ENCODE results near the gene BIN1. TPM values are rescaled to one million over a fixed set of nuclear protein-coding genes. Genes with fewer than 3 reads are reported as not detected.

BIN1 gene, protein sequence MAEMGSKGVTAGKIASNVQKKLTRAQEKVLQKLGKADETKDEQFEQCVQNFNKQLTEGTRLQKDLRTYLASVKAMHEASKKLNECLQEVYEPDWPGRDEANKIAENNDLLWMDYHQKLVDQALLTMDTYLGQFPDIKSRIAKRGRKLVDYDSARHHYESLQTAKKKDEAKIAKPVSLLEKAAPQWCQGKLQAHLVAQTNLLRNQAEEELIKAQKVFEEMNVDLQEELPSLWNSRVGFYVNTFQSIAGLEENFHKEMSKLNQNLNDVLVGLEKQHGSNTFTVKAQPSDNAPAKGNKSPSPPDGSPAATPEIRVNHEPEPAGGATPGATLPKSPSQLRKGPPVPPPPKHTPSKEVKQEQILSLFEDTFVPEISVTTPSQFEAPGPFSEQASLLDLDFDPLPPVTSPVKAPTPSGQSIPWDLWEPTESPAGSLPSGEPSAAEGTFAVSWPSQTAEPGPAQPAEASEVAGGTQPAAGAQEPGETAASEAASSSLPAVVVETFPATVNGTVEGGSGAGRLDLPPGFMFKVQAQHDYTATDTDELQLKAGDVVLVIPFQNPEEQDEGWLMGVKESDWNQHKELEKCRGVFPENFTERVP
- total RNA-seq (2021; ENCODE audit: unreplicated experiment), result 58.6 TPM
- polyA plus RNA-seq (2012; ENCODE audit: insufficient read length), result 77.0 TPM
- percentile 53 among the genes with signal in this experiment for Bru-seq, nascent RNA
- percentile 57 among the genes with signal in this experiment for BruChase-seq, experiment 1, labeled RNA remaining after a 2-hour chase
- BruChase-seq, experiment 2, labeled RNA remaining after a 6-hour chase, result percentile 59 among the genes with signal in this experiment
- long read RNA-seq, transcript BIN1-209 (15 exons, 2,293 nt), result minor isoform, 7 of 111 reads
- long read RNA-seq, transcript BIN1-204 (13 exons, 2,074 nt), result major isoform, 22 of 111 reads
- long read RNA-seq, partial matches to known transcripts, result 43 of 111 reads
- long read RNA-seq, other reads (novel, unspliced or antisense), result 36 of 111 reads

GRCh38 chr2:127106991-127107621 lies at the start of gene BIN1:
Gene BIN1 (minus strand): TSS chr2:127107154. CDS start chr2:127106943, 211 bp downstream.
- Histone ChIP-seq H3K4me3 (ENCODE audit: low read depth in 2 of 2, low read length in 2 of 2) (peak within 1 kb of the TSS; percentile 61 to 72), H3K9me3 (ENCODE audit: control insufficient read depth, insufficient read depth, low read depth, low read length) (no peaks in the 10 kb centered on the region), H3K27ac (ENCODE audit: low read length) (peak within 1 kb of the TSS; percentile 76), H3K36me3 (ENCODE audit: control insufficient read depth, insufficient read depth, low read length) (peaks cover 2% of the 10 kb centered on the region; the same call in 1 of the 2 replicates), H3K4me1 (ENCODE audit: control insufficient read depth, insufficient read depth, low read length) (peaks cover 22% of the 10 kb centered on the region), H3K27me3 (ENCODE audit: control insufficient read depth, insufficient read depth, low read length) (no peaks in the 10 kb centered on the region; the same call in 1 of the 2 replicates)
- ATAC-seq (peak; percentile 89), DNase-seq (ENCODE audit: low read depth, low spot score) (no peak)
- ChIA-PET POLR2A (interaction anchor here (0.6 kb wide), 1 partner anchor 24 kb away, joined by 5 read pairs; no protein-coding TSS in a partner anchor), CTCF (interaction anchor here (0.6 to 0.9 kb wide), 2 partner anchors 14 to 82 kb away, joined by 3 read pairs; no protein-coding TSS in a partner anchor)
- TF ChIP-seq SIN3A (IDR thresholded peaks at IDR 0.05; ENCODE audit: borderline replicate concordance, insufficient read depth, low read depth, low read length) (0 out of 2 replicates have a peak, but pooled peaks have one; percentile 38), CTCF (IDR thresholded peaks at IDR 0.05) (no peak), TCF7L2 (IDR thresholded peaks at IDR 0.05; ENCODE audit: low read depth, low read length) (peak; percentile 75), POLR2AphosphoS5 (IDR thresholded peaks at IDR 0.05; ENCODE audit: low read depth, low read length) (no peak; the same call in 1 of the 2 replicates)
- TF ChIP-seq, protein P1, sequence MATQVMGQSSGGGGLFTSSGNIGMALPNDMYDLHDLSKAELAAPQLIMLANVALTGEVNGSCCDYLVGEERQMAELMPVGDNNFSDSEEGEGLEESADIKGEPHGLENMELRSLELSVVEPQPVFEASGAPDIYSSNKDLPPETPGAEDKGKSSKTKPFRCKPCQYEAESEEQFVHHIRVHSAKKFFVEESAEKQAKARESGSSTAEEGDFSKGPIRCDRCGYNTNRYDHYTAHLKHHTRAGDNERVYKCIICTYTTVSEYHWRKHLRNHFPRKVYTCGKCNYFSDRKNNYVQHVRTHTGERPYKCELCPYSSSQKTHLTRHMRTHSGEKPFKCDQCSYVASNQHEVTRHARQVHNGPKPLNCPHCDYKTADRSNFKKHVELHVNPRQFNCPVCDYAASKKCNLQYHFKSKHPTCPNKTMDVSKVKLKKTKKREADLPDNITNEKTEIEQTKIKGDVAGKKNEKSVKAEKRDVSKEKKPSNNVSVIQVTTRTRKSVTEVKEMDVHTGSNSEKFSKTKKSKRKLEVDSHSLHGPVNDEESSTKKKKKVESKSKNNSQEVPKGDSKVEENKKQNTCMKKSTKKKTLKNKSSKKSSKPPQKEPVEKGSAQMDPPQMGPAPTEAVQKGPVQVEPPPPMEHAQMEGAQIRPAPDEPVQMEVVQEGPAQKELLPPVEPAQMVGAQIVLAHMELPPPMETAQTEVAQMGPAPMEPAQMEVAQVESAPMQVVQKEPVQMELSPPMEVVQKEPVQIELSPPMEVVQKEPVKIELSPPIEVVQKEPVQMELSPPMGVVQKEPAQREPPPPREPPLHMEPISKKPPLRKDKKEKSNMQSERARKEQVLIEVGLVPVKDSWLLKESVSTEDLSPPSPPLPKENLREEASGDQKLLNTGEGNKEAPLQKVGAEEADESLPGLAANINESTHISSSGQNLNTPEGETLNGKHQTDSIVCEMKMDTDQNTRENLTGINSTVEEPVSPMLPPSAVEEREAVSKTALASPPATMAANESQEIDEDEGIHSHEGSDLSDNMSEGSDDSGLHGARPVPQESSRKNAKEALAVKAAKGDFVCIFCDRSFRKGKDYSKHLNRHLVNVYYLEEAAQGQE (IDR thresholded peaks at IDR 0.05; ENCODE audit: insufficient read depth in 1 of 2, low read depth in 2 of 2, low read length in 1 of 2), result no peak
- BruUV-seq (replicated peaks), result no TSS peak
- intact Hi-C loops (cut with micrococcal nuclease; ENCODE audit: unreplicated experiment) (no loop called here), in situ Hi-C loops (cut with HindIII; ENCODE audit: low pct_unique_long_range_greater_than_20kb, low sequenced_read_pairs) (no loop called here)

GRCh38 chr2:127155947-127156346 lies 49.0 kb upstream of the BIN1 start:
- Histone ChIP-seq H3K9me3 (ENCODE audit: control insufficient read depth, insufficient read depth, low read depth, low read length) (no peaks in the 10 kb centered on the region), H3K36me3 (ENCODE audit: control insufficient read depth, insufficient read depth, low read length) (no peaks in the 10 kb centered on the region), H3K4me1 (ENCODE audit: control insufficient read depth, insufficient read depth, low read length) (no peaks in the 10 kb centered on the region), H3K27me3 (ENCODE audit: control insufficient read depth, insufficient read depth, low read length) (no peaks in the 10 kb centered on the region; the same call in 1 of the 2 replicates), H3K4me3 (ENCODE audit: low read depth in 2 of 2, low read length in 2 of 2) (no peak overlapping the region), H3K27ac (ENCODE audit: low read length) (no peak overlapping the region)
- in situ Hi-C loops (cut with HindIII; ENCODE audit: low pct_unique_long_range_greater_than_20kb, low sequenced_read_pairs) (no loop called here), intact Hi-C loops (cut with micrococcal nuclease; ENCODE audit: unreplicated experiment) (no loop called here)
- ChIA-PET POLR2A (no interaction called here), CTCF (no interaction called here)
- ATAC-seq, result no peak
- BruUV-seq (replicated peaks), result no TSS peak
- no peak for DNase-seq (ENCODE audit: low read depth, low spot score)
- TF ChIP-seq CTCF (IDR thresholded peaks at IDR 0.05), result no peak
- TF ChIP-seq TCF7L2 (IDR thresholded peaks at IDR 0.05; ENCODE audit: low read depth, low read length), result no peak
- no peak for TF ChIP-seq POLR2AphosphoS5 (IDR thresholded peaks at IDR 0.05; ENCODE audit: low read depth, low read length)
- TF ChIP-seq SIN3A (IDR thresholded peaks at IDR 0.05; ENCODE audit: borderline replicate concordance, insufficient read depth, low read depth, low read length), result no peak
- TF ChIP-seq, protein P1 (IDR thresholded peaks at IDR 0.05; ENCODE audit: insufficient read depth in 1 of 2, low read depth in 2 of 2, low read length in 1 of 2), result no peak

All from Panc1 (cell line).